ENCODE results near the gene IL4. TPM values are rescaled to one million over a fixed set of nuclear protein-coding genes. Genes with fewer than 3 reads are reported as not detected.

The IL4 gene
- total and polyA plus RNA-seq, 2 experiments from 2014 or later: not detected

DNA sequence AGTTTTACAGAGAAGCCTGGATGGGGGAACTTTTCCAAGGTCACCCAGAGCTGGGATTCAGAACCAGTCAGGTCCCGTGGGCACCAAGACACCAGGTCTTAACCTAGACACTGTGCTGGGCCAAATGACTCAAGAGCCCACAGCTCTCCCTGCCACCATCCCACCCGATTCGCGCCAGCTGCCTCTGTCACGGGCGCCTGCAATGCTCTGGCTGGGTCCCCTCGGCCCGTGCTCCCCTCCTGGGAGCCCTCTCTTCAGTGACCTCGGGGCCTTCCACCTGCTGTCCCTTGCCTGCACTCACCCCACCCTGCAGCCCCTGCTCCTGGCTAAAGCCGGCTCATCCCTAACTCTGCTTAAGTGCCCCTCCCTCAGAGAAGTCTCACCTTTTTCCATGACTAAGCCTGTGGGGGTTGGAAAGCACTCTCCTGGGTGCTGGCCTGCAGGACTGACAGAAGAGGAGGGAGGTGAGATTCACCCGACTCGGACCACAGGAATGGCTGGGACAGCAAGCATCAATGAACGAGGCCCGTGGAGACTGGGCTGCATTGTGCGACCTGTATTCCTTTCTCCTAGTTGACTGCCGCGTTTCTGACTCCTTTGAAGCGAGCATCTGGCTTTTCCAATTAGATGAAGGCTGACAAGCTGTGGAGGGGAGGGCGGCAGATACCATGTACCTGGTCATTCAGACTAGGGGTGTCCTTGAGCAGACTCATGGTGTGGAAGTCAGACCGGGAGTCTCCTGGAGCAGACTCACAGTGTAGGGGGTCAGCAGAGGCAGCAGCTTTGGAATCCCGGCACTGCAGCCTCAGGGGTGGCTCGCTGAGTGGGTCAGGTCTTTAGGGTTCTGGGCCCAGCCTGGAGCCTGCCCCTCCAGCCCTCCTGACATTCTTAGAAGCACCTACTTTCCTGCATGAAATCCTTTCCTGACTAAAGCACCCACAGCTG, 5.8 kb upstream of the IL4 start (continued):
- TF ChIP-seq REST (IDR thresholded peaks at IDR 0.05; ENCODE audit: unreplicated experiment): no peak
- no peak for TF ChIP-seq STAT1 (IDR thresholded peaks at IDR 0.05; ENCODE audit: unreplicated experiment)
- TF ChIP-seq CREB1 (CRISPR knock-in tag; IDR thresholded peaks at IDR 0.05; ENCODE audit: low read depth): no peak
- TF ChIP-seq EZH2phosphoT487 (IDR thresholded peaks at IDR 0.05; ENCODE audit: unreplicated experiment): no peak
- TF ChIP-seq ZNF331 (CRISPR knock-in tag; IDR thresholded peaks at IDR 0.05; ENCODE audit: low read depth): no peak
- no peak for TF ChIP-seq POLR2AphosphoS5 (IDR thresholded peaks at IDR 0.05; ENCODE audit: low read depth)
- no peak for TF ChIP-seq JUNB (IDR thresholded peaks at IDR 0.05; ENCODE audit: unreplicated experiment)
- TF ChIP-seq CTCF (conservative IDR thresholded peaks at IDR 0.05; ENCODE audit: low read depth in 2 of 2): no peak
- TF ChIP-seq ETS1 (IDR thresholded peaks at IDR 0.05): no peak

- no peak for TF ChIP-seq CREB1 (CRISPR knock-in tag; IDR thresholded peaks at IDR 0.05; ENCODE audit: low read depth)
- TF ChIP-seq CTCF (conservative IDR thresholded peaks at IDR 0.05; ENCODE audit: low read depth in 2 of 2): no peak
- no peak for TF ChIP-seq JUNB (IDR thresholded peaks at IDR 0.05; ENCODE audit: unreplicated experiment)
- no peak for TF ChIP-seq EZH2 (IDR thresholded peaks at IDR 0.05; ENCODE audit: low read depth, unreplicated experiment)
- TF ChIP-seq NANOG (IDR thresholded peaks at IDR 0.05; ENCODE audit: borderline replicate concordance): no peak
- no peak for TF ChIP-seq STAT1 (IDR thresholded peaks at IDR 0.05; ENCODE audit: unreplicated experiment)
- no peak for TF ChIP-seq ZNF114 (CRISPR knock-in tag; IDR thresholded peaks at IDR 0.05)
- no peak for TF ChIP-seq ZNF331 (CRISPR knock-in tag; IDR thresholded peaks at IDR 0.05; ENCODE audit: low read depth)
- Mint-ChIP-seq H3K9me3 (no peaks in the 10 kb centered on the region; the same call in 2 of the 3 replicates), H3K4me1 (peaks cover 9% of the 10 kb centered on the region), H3K27me3 (ENCODE audit: insufficient read depth, low read depth, poor library complexity) (peaks cover 20% of the 10 kb centered on the region), H3K36me3 (ENCODE audit: low read depth) (no peaks in the 10 kb centered on the region; the same call in 2 of the 3 replicates), H3K27ac (no peak overlapping the region), H3K4me3 (no peak overlapping the region)
- peak overlapping the region; percentile 56; the same call in 1 of the 2 replicates for H2AFZ ChIP-seq
- no peak for DNase-seq (ENCODE audit: low spot score)
- H4K20me1 ChIP-seq (replicated peaks; ENCODE audit: insufficient read depth): no peaks in the 10 kb centered on the region
- no peak overlapping the region for H3K4me3 ChIP-seq
- ATAC-seq: no peak
- H3K79me2 ChIP-seq (replicated peaks; ENCODE audit: insufficient read depth): no peaks in the 10 kb centered on the region
- no peaks in the 10 kb centered on the region for H3K4me1 ChIP-seq (ENCODE audit: insufficient read depth)
- H3K4me2 ChIP-seq: no peak overlapping the region
- peaks cover 2% of the 10 kb centered on the region; the same call in 1 of the 2 replicates for H3K9me2 ChIP-seq (ENCODE audit: insufficient read depth)
- H3K27ac ChIP-seq (ENCODE audit: low read depth): no peak overlapping the region
- no peaks in the 10 kb centered on the region for H3K36me3 ChIP-seq (ENCODE audit: insufficient read depth)
- no peaks in the 10 kb centered on the region for H3K27me3 ChIP-seq (ENCODE audit: insufficient read depth)
- no peaks in the 10 kb centered on the region for H3F3A ChIP-seq (replicated peaks; ENCODE audit: low read depth)
These were observed 4.9 kb upstream of the IL4 start for GRCh38 chr5:132668706-132669454.
